WTC11 (cell line): ENCODE data around the gene CST3. TPM values are rescaled to one million over a fixed set of nuclear protein-coding genes. Genes with fewer than 3 reads are reported as not detected.
"Not testable (repeated sequence)": the region's sequence is repeated elsewhere in the genome, so short reads cannot be mapped to it uniquely, and the experiment has no call there.

ENCODE experiments used
- ATAC-seq: fragments of 200-7000 bp; cut with Tn5 transposase; 2 replicates; pipeline ENCODE4 v1.10.0; 2021; ENCODE audit warnings: mild to moderate bottlenecking, moderate library complexity
- CTCF ChIA-PET: fragments of 300-600 bp; sonication (Branson Sonifier 250); formaldehyde crosslinking; loops from one replicate; lab custom pipeline; 2021; ENCODE audit warnings: antibody characterized with exemption; lab: Charles Lee
- POLR2A ChIA-PET: fragments of 350-600 bp; sonication (Branson Sonifier 250); formaldehyde crosslinking; loops from one replicate; lab custom pipeline; 2021; ENCODE audit warnings: antibody characterized with exemption; lab: Charles Lee
- DNase-seq: peaks from one replicate; pipeline ENCODE4 v3.0.0; 2021; ENCODE audit warnings: low spot score
- H3K27ac Mint-ChIP-seq: 2 replicates; pipeline ENCODE4 v1.8.0; 2021; ENCODE audit warnings: mixed read lengths
- H3K27me3 Mint-ChIP-seq: 2 replicates; pipeline ENCODE4 v1.8.0; 2021; ENCODE audit warnings: low read depth, mild to moderate bottlenecking, moderate library complexity, mixed read lengths
- H3K36me3 Mint-ChIP-seq: 2 replicates; pipeline ENCODE4 v1.8.0; 2021; ENCODE audit warnings: mixed read lengths
- H3K4me1 Mint-ChIP-seq: 2 replicates; pipeline ENCODE4 v1.8.0; 2022; ENCODE audit warnings: mixed read lengths
- H3K4me3 Mint-ChIP-seq: 2 replicates; pipeline ENCODE4 v1.8.0; 2021; ENCODE audit warnings: mild to moderate bottlenecking, moderate library complexity, mixed read lengths
- H3K9me3 Mint-ChIP-seq: 2 replicates; pipeline ENCODE4 v1.8.0; 2021; ENCODE audit warnings: mixed read lengths
- ATF2 ChIP-seq: sonication (generic); formaldehyde crosslinking; IDR thresholded peaks from 2 replicates; pipeline ENCODE4 v1.8.1; 2022; ENCODE audit warnings: low read depth, missing genetic modification reagents, borderline replicate concordance
- E2F4 ChIP-seq: sonication (generic); formaldehyde crosslinking; IDR thresholded peaks from 2 replicates; pipeline ENCODE4 v1.8.1; 2022; ENCODE audit warnings: low read depth, mild to moderate bottlenecking, moderate library complexity, missing genetic modification reagents, borderline replicate concordance
- ESRRA ChIP-seq: sonication (generic); formaldehyde crosslinking; IDR thresholded peaks from 2 replicates; pipeline ENCODE4 v1.8.1; 2022; ENCODE audit warnings: mild to moderate bottlenecking, missing genetic modification reagents, borderline replicate concordance
- FOXP1 ChIP-seq: sonication (generic); formaldehyde crosslinking; IDR thresholded peaks from 2 replicates; pipeline ENCODE4 v1.8.0; 2022; ENCODE audit warnings: missing genetic modification reagents, mild to moderate bottlenecking, moderate library complexity, borderline replicate concordance
- GABPB1 ChIP-seq: sonication (generic); formaldehyde crosslinking; IDR thresholded peaks from 2 replicates; pipeline ENCODE4 v1.8.1; 2023; ENCODE audit warnings: mild to moderate bottlenecking, missing genetic modification reagents
- IRF2 ChIP-seq: sonication (generic); formaldehyde crosslinking; IDR thresholded peaks from 2 replicates; pipeline ENCODE4 v1.8.0; 2022; ENCODE audit warnings: low read depth, missing genetic modification reagents, borderline replicate concordance
- JAZF1 ChIP-seq: fragments of 250-450 bp; sonication (Bioruptor Pico); IDR thresholded peaks from 2 replicates; pipeline ENCODE4 v1.9.0; 2021; ENCODE audit warnings: moderate library complexity, mild to moderate bottlenecking, inconsistent platforms
- JUN ChIP-seq: sonication (generic); formaldehyde crosslinking; IDR thresholded peaks from 2 replicates; pipeline ENCODE4 v1.8.0; 2023; ENCODE audit warnings: mild to moderate bottlenecking, missing genetic modification reagents
- MAX ChIP-seq: sonication (generic); formaldehyde crosslinking; IDR thresholded peaks from 2 replicates; pipeline ENCODE4 v1.8.0; 2022; ENCODE audit warnings: mild to moderate bottlenecking, missing genetic modification reagents
- MXD4 ChIP-seq: fragments of 250-450 bp; sonication (Bioruptor Pico); IDR thresholded peaks from 2 replicates; pipeline ENCODE4 v1.8.0; 2021; ENCODE audit warnings: mild to moderate bottlenecking, moderate library complexity, borderline replicate concordance
- NR1H2 ChIP-seq: sonication (generic); formaldehyde crosslinking; IDR thresholded peaks from 2 replicates; pipeline ENCODE4 v1.9.0; 2021; ENCODE audit warnings: mild to moderate bottlenecking, moderate library complexity, missing genetic modification reagents
- NR2C2 ChIP-seq: sonication (generic); formaldehyde crosslinking; IDR thresholded peaks from 2 replicates; pipeline ENCODE4 v1.8.0; 2022; ENCODE audit warnings: mild to moderate bottlenecking, missing genetic modification reagents
- NR3C1 ChIP-seq: sonication (generic); formaldehyde crosslinking; conservative IDR thresholded peaks from 2 replicates; pipeline ENCODE4 v1.8.1; 2023; ENCODE audit warnings: low read depth, mild to moderate bottlenecking, missing genetic modification reagents
- PRRX2 ChIP-seq: fragments of 250-450 bp; sonication (Bioruptor Pico); IDR thresholded peaks from 2 replicates; pipeline ENCODE4 v1.8.0; 2021; ENCODE audit warnings: mild to moderate bottlenecking
- RORB ChIP-seq: fragments of 250-450 bp; sonication (Bioruptor Pico); IDR thresholded peaks from 2 replicates; pipeline ENCODE4 v1.9.0; 2021; ENCODE audit warnings: mild to moderate bottlenecking
- SMAD3 ChIP-seq: sonication (generic); formaldehyde crosslinking; IDR thresholded peaks from 2 replicates; pipeline ENCODE4 v1.8.0; 2022; ENCODE audit warnings: missing genetic modification reagents, mild to moderate bottlenecking, borderline replicate concordance
- SOX15 ChIP-seq: fragments of 250-450 bp; sonication (Bioruptor Pico); IDR thresholded peaks from 2 replicates; pipeline ENCODE4 v1.9.0; 2021; ENCODE audit warnings: mild to moderate bottlenecking
- USF2 ChIP-seq: sonication (generic); formaldehyde crosslinking; IDR thresholded peaks from 2 replicates; pipeline ENCODE4 v1.8.1; 2023; ENCODE audit warnings: mild to moderate bottlenecking, missing genetic modification reagents, moderate library complexity
- ZBTB43 ChIP-seq: sonication (generic); formaldehyde crosslinking; IDR thresholded peaks from 2 replicates; pipeline ENCODE4 v1.8.1; 2023; ENCODE audit warnings: mild to moderate bottlenecking, missing genetic modification reagents
- ZNF121 ChIP-seq: sonication (generic); formaldehyde crosslinking; IDR thresholded peaks from 2 replicates; pipeline ENCODE4 v1.8.0; 2023; ENCODE audit warnings: missing genetic modification reagents
- ZNF219 ChIP-seq: sonication (generic); formaldehyde crosslinking; IDR thresholded peaks from 2 replicates; pipeline ENCODE4 v1.8.0; 2023; ENCODE audit warnings: missing genetic modification reagents, mild to moderate bottlenecking, borderline replicate concordance
- ZNF232 ChIP-seq: sonication (generic); formaldehyde crosslinking; IDR thresholded peaks from 2 replicates; pipeline ENCODE4 v1.8.0; 2022; ENCODE audit warnings: mild to moderate bottlenecking, missing genetic modification reagents
- ZNF263 ChIP-seq: sonication (generic); formaldehyde crosslinking; IDR thresholded peaks from 2 replicates; pipeline ENCODE4 v1.8.1; 2022; ENCODE audit warnings: low read depth, mild to moderate bottlenecking, moderate library complexity, missing genetic modification reagents
- total RNA-seq: library from RNA; stranded (reverse); gene quantifications from 3 replicates; pipeline ENCODE4 v1.2.3, GENCODE V29; 2021

The CST3 gene
- total RNA-seq, 1 experiment from 2014 or later = 52.1 TPM

GRCh38 chr20:23661002-23661429 lies 23.3 kb upstream of the CST3 start:
- Mint-ChIP-seq H3K27ac (no peak overlapping the region), H3K36me3 (no peaks in the 10 kb centered on the region), H3K4me1 (peaks cover 5% of the 10 kb centered on the region), H3K27me3 (no peaks in the 10 kb centered on the region), H3K4me3 (no peak overlapping the region), H3K9me3 (no peaks in the 10 kb centered on the region)
- DNase-seq (no peak), ATAC-seq (no peak)
- POLR2A ChIA-PET = no interaction called here
- CTCF ChIA-PET = interaction anchor here (1.3 kb wide), 1 partner anchor 7 kb away, joined by 5 read pairs; no protein-coding TSS in a partner anchor
- no peak for TF ChIP-seq ZBTB43 (CRISPR knock-in tag)
- TF ChIP-seq IRF2 (CRISPR knock-in tag) = no peak
- no peak for TF ChIP-seq FOXP1 (CRISPR knock-in tag)
- TF ChIP-seq PRRX2 (CRISPR knock-in tag) = no peak
- TF ChIP-seq ZNF121 = no peak
- no peak for TF ChIP-seq ZNF263 (CRISPR knock-in tag)
- TF ChIP-seq E2F4 (CRISPR knock-in tag) = no peak
- TF ChIP-seq JUN = no peak
- TF ChIP-seq RORB (CRISPR knock-in tag) = no peak
- TF ChIP-seq SOX15 (CRISPR knock-in tag) = no peak
- no peak for TF ChIP-seq MAX
- TF ChIP-seq ZNF219 (CRISPR knock-in tag) = no peak
- TF ChIP-seq ESRRA (CRISPR knock-in tag) = no peak
- TF ChIP-seq NR1H2 = no peak
- TF ChIP-seq SMAD3 = no peak
- TF ChIP-seq JAZF1 (CRISPR knock-in tag) = no peak
- no peak for TF ChIP-seq NR3C1 (CRISPR knock-in tag)
- no peak for TF ChIP-seq USF2 (CRISPR knock-in tag)
- no peak for TF ChIP-seq ZNF232 (CRISPR knock-in tag)
- TF ChIP-seq MXD4 (CRISPR knock-in tag) = no peak

- CTCF ChIA-PET = interaction anchor here (1.3 kb wide), 1 partner anchor 8 kb away, joined by 5 read pairs; no protein-coding TSS in a partner anchor
These were observed 22.5 kb upstream of the CST3 start for GRCh38 chr20:23659989-23660837.

GRCh38 chr20:23659610-23659988 lies 21.8 kb upstream of the CST3 start:
- DNase-seq, H3K27ac Mint-ChIP-seq, POLR2A ChIA-PET, H3K4me3 Mint-ChIP-seq, H3K4me1 Mint-ChIP-seq, H3K36me3 Mint-ChIP-seq, H3K27me3 Mint-ChIP-seq, H3K9me3 Mint-ChIP-seq, ATAC-seq: not testable (repeated sequence)
- CTCF ChIA-PET = interaction anchor here (1.3 kb wide), 1 partner anchor 9 kb away, joined by 5 read pairs; no protein-coding TSS in a partner anchor

More at GRCh38 chr20:23659989-23660837, 22.5 kb upstream of the CST3 start:
- H3K4me3 Mint-ChIP-seq = no peak overlapping the region
- peaks cover 5% of the 10 kb centered on the region for H3K4me1 Mint-ChIP-seq
- peak; percentile 93 for TF ChIP-seq GABPB1 (CRISPR knock-in tag)
- TF ChIP-seq NR2C2 (CRISPR knock-in tag) = no peak
- no peak for TF ChIP-seq ATF2 (CRISPR knock-in tag)
- TF ChIP-seq, all 79 proteins: peak for 1
- Mint-ChIP-seq H3K9me3 (no peaks in the 10 kb centered on the region), H3K27me3 (no peaks in the 10 kb centered on the region), H3K36me3 (no peaks in the 10 kb centered on the region), H3K27ac (no peak overlapping the region)
- POLR2A ChIA-PET = no interaction called here
- no peak for DNase-seq
- no peak for ATAC-seq
